ENCODE measurements around the gene EPHB1.

EPHB1 gene

DNA sequence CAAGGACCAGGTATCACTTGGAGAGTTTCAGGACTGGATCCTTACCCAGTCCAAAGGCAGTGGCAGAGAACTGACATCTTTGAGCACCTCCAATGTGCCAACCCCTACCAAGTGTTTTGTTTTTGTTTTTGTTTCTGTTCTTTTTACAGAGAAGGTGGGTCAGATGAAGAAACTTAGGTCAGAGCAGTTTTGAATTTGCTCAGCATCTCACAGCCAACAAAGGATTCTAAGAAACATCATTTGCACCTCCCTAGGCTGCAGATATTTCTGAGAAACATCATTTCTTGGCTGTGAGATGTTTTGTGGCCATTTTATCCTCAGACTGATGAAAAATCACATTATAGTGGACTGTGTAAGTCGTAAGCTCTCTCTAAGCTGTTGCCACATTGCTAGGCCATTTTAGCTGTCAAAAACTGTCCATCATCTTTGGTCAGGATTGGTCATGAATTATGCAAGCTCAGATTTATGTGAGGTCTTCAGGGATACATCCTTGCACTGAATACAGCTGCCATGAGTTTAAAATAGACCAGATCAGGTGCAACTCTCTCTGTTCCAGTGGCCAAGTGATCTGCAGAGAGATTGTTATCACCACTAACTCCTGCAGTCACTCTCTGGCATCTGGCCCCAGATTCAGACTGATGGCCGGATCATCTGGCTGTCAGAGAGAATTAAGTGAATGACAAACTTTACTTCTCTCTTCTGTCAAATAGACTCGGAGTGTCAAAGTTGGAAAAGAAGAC lies 341.5 kb downstream of the EPHB1 start:
- no peak for TF ChIP-seq SIN3A (IDR thresholded peaks at IDR 0.05; ENCODE audit: borderline replicate concordance, insufficient read depth, low read length)
- no peak for TF ChIP-seq POLR2AphosphoS5 (IDR thresholded peaks at IDR 0.05; ENCODE audit: low read depth, low read length)
- TF ChIP-seq, protein P1, sequence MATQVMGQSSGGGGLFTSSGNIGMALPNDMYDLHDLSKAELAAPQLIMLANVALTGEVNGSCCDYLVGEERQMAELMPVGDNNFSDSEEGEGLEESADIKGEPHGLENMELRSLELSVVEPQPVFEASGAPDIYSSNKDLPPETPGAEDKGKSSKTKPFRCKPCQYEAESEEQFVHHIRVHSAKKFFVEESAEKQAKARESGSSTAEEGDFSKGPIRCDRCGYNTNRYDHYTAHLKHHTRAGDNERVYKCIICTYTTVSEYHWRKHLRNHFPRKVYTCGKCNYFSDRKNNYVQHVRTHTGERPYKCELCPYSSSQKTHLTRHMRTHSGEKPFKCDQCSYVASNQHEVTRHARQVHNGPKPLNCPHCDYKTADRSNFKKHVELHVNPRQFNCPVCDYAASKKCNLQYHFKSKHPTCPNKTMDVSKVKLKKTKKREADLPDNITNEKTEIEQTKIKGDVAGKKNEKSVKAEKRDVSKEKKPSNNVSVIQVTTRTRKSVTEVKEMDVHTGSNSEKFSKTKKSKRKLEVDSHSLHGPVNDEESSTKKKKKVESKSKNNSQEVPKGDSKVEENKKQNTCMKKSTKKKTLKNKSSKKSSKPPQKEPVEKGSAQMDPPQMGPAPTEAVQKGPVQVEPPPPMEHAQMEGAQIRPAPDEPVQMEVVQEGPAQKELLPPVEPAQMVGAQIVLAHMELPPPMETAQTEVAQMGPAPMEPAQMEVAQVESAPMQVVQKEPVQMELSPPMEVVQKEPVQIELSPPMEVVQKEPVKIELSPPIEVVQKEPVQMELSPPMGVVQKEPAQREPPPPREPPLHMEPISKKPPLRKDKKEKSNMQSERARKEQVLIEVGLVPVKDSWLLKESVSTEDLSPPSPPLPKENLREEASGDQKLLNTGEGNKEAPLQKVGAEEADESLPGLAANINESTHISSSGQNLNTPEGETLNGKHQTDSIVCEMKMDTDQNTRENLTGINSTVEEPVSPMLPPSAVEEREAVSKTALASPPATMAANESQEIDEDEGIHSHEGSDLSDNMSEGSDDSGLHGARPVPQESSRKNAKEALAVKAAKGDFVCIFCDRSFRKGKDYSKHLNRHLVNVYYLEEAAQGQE (IDR thresholded peaks at IDR 0.05; ENCODE audit: insufficient read depth in 1 of 2, low read depth in 2 of 2, low read length in 2 of 2): no peak
- no peak for TF ChIP-seq FOXP2 (optimal IDR thresholded peaks at IDR 0.05; ENCODE audit: borderline replicate concordance, extremely low read depth, extremely low read length, insufficient read depth)
- TF ChIP-seq TAF1 (IDR thresholded peaks at IDR 0.05; ENCODE audit: borderline replicate concordance, insufficient read depth, low read length): no peak

DNA sequence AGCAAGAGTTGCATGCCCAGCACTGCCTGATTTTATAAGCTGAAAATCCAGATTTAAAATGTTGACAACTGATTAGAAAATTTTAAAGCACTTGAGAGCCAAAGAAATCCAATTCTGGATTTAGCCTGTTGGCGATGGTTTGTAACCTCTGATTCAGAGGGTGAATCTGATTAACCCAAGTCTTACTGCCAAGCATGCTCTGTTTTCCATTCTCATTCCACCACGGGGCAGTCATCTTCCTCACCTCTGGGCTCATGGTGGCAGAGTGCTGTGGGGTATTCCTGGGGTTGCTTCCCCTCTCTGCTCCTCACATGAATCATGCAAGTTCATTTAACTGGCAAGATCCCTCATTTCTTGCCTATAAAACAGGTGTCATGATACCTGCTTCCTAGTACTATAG lies 342.2 kb downstream of the EPHB1 start:
- TF ChIP-seq FOXP2 (optimal IDR thresholded peaks at IDR 0.05; ENCODE audit: borderline replicate concordance, extremely low read depth, extremely low read length, insufficient read depth): no peak
- TF ChIP-seq POLR2AphosphoS5 (IDR thresholded peaks at IDR 0.05; ENCODE audit: low read depth, low read length): no peak
- TF ChIP-seq SIN3A (IDR thresholded peaks at IDR 0.05; ENCODE audit: borderline replicate concordance, insufficient read depth, low read length): no peak

DNA sequence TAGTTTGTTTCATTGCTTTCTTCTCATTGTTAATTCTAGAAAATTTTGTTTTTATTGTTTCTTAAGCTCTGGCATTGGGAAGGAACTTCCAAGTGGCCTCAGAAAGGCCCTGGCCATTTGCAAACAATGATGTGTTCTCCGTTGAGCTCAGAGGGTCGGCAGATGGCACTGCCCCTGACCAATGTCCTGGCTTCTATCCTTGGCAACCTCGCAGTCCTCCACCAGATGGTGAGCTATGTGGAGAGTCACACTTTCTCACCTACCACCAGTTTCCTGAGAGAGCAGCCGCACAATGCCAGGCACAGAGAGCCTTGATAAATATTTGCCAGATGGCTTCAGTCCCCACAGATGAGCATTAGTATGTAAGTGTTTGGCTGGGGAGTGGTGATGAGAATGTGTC lies 343.7 kb downstream of the EPHB1 start:
- TF ChIP-seq SIN3A (IDR thresholded peaks at IDR 0.05; ENCODE audit: borderline replicate concordance, insufficient read depth, low read length): no peak
- TF ChIP-seq TAF1 (IDR thresholded peaks at IDR 0.05; ENCODE audit: borderline replicate concordance, insufficient read depth, low read length): no peak
- no peak for TF ChIP-seq FOXP2 (optimal IDR thresholded peaks at IDR 0.05; ENCODE audit: borderline replicate concordance, extremely low read depth, extremely low read length, insufficient read depth)
- TF ChIP-seq, protein P1 (IDR thresholded peaks at IDR 0.05; ENCODE audit: insufficient read depth in 1 of 2, low read depth in 2 of 2, low read length in 2 of 2): no peak
- no peak for TF ChIP-seq POLR2AphosphoS5 (IDR thresholded peaks at IDR 0.05; ENCODE audit: low read depth, low read length)

DNA sequence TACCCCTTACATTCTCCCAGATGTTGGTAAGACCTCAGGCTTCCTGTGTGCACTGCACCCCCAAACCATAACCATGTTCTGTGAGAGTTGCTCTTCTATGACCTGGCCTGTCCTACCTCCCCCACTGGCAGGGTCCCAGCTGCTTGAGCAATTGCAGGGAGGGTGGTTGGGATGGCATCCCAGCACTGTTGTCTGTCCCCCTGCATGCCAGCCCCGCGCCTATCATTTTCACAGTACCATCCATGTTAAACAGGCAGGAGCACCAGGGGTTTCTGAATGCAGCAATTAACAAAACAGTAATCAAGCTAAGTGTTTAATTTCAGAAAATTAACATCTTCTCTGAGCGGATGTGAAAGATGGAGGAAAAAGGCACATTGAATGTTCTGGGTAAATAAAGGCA lies 345.5 kb downstream of the EPHB1 start:
- TF ChIP-seq TAF1 (IDR thresholded peaks at IDR 0.05; ENCODE audit: borderline replicate concordance, insufficient read depth, low read length) (no peak), POLR2AphosphoS5 (IDR thresholded peaks at IDR 0.05; ENCODE audit: low read depth, low read length) (no peak), FOXP2 (optimal IDR thresholded peaks at IDR 0.05; ENCODE audit: borderline replicate concordance, extremely low read depth, extremely low read length, insufficient read depth) (no peak)

DNA sequence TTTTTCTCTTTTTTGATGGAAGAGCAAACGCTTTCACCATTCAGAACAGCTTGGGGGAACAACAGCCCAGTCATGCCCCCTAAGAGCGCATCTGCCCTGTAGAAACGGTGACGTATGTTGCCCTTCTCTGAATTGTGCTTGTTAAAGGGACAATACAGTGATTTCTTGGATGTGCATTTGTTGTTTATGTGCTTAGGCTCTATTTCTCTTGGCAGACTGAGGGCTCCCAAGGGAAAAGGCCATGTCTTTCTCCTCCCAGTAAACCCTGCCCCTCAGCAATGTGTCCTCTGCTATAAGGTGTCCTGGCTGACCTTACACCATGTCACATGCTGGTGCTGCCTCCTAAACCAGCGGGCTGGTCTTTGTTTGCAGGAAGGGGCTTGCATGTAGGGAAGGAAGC lies 346.1 kb downstream of the EPHB1 start:
- TF ChIP-seq TAF1 (IDR thresholded peaks at IDR 0.05; ENCODE audit: borderline replicate concordance, insufficient read depth, low read length): no peak
- TF ChIP-seq, protein P1 (IDR thresholded peaks at IDR 0.05; ENCODE audit: insufficient read depth in 1 of 2, low read depth in 2 of 2, low read length in 2 of 2): no peak
- TF ChIP-seq SIN3A (IDR thresholded peaks at IDR 0.05; ENCODE audit: borderline replicate concordance, insufficient read depth, low read length): no peak
- TF ChIP-seq FOXP2 (optimal IDR thresholded peaks at IDR 0.05; ENCODE audit: borderline replicate concordance, extremely low read depth, extremely low read length, insufficient read depth): no peak
- TF ChIP-seq POLR2AphosphoS5 (IDR thresholded peaks at IDR 0.05; ENCODE audit: low read depth, low read length): no peak

DNA sequence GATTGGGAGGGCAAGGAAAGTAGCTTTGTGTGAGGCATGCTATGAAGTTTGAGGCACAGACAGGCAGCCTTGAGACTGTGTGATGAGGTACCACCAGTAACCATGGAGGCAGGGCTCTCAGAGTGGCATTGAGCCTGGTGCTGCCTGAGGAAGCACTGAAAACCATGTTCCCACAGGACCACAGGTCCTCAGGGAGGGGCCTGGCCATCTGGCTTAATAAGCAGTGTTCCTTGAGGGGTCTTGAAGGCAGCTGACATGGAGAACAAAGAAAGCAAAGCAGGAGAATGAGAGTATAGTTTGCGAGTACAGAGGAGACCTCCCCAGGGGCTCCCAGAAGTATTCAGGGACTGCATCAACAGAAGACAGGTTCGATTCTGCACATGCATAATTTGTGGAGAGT lies 346.6 kb downstream of the EPHB1 start:
- TF ChIP-seq FOXP2 (optimal IDR thresholded peaks at IDR 0.05; ENCODE audit: borderline replicate concordance, extremely low read depth, extremely low read length, insufficient read depth): no peak
- no peak for TF ChIP-seq SIN3A (IDR thresholded peaks at IDR 0.05; ENCODE audit: borderline replicate concordance, insufficient read depth, low read length)
- TF ChIP-seq, protein P1 (IDR thresholded peaks at IDR 0.05; ENCODE audit: insufficient read depth in 1 of 2, low read depth in 2 of 2, low read length in 2 of 2): no peak
- no peak for TF ChIP-seq TAF1 (IDR thresholded peaks at IDR 0.05; ENCODE audit: borderline replicate concordance, insufficient read depth, low read length)
- TF ChIP-seq POLR2AphosphoS5 (IDR thresholded peaks at IDR 0.05; ENCODE audit: low read depth, low read length): no peak

Data from PFSK-1 (cell line).